ENCODE data around the gene ZNF48.
A peak's percentile ranks its signal among the peaks of the same experiment; 100 is the strongest.

ZNF48 gene

DNA sequence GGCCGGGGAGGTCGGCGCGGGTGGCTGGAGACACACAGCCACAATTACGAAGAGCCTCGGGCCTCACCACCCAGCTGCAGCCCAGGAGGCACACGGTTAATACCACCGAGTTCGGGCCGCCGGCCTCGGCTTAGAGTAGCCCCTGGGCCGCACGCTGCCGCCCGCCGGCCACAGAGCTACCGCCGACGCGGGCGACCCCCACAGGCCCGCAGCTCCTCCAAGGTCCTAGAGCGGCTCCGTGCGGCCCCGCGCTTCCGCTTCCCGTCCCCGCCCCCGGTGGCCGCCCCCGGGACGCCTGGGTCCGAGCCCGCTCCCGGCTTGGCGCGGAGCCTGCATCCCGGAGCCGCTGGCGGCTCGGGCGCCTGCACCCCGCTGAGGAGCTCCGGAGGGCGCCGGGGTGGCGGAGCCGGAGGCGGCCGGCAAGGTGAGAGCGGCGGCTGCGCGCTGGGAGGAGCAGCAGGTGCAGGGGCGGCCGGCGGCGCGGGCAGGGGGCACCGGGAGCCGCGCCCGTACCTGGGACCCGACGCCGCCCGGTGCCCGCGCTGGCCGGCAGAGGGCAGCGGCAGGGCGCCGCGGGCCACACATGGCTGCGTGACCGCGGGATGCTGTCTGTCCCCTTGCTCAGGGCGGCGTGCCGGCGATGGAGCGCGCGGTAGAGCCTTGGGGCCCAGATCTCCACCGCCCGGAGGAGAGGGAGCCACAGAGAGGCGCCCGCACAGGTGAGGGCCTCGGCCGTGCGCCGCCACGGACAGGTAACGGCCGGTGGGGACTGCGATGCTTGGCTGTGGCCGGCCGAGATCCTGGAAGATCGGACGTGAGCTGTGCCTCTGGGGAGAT is at the start of gene ZNF48:
ZNF48 (plus strand) TSS at position 266 of the 837 bp plus-strand sequence; CDS start at position 641, 375 bp downstream.
- DNase-seq, result peak; percentile 74 to 99 (median 90)
- intact Hi-C loops (cut with DNase I), result loop anchor here (1.0 to 5.0 kb wide), 3 partner anchors 12 to 48 kb away; partner anchors contain the start of gene ZNF771

DNA sequence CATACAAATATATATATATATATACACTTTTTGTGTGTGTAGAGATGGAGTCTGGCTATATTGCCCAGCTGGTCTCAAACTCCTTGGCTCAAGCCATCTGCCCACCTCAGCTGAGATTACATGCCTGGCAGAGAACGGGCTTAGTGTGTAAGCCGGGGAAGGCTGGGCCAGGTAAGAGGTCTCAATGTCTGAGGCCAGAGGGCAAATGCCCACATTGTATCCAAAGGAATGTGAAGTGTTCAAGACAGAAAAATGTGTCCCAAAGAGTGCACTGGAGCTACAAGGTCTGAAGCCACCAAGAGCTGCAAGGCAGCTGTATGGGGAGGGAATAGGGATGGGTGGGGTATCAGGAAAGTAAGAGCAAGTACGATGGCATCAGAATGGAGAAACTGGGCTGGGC is 48.9 kb upstream of the ZNF48 start:
- intact Hi-C loops (cut with DNase I), result loop anchor here (5.0 kb wide), 1 partner anchor 51 kb away; the partner anchor contains the start of gene ZNF48
- peak in 1 of 10 donors; percentile 7 for DNase-seq

DNA sequence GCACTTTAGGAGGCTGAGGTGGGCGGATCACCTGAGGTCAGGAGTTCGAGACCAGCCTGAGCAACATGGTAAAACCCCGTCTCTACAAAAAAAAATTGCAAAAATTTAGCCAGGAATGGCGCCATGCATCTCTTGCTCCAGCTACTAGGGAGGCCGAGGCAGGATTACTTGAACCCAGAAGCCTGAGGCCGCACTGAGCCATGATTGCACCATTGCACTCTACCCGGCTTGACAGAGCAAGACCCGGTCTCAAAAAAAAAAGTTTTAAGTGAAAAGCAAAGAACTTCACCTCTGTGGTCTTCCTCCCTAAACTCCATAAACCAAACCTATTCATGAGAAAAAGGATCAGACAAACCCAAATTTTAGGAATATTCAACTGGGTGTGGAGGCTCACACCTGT is 47.1 kb upstream of the ZNF48 start:
- intact Hi-C loops (cut with DNase I), result loop anchor here (5.0 kb wide), 1 partner anchor 49 kb away; the partner anchor contains the start of gene ZNF48
- DNase-seq, result peak in 1 of 10 donors; percentile 8

DNA sequence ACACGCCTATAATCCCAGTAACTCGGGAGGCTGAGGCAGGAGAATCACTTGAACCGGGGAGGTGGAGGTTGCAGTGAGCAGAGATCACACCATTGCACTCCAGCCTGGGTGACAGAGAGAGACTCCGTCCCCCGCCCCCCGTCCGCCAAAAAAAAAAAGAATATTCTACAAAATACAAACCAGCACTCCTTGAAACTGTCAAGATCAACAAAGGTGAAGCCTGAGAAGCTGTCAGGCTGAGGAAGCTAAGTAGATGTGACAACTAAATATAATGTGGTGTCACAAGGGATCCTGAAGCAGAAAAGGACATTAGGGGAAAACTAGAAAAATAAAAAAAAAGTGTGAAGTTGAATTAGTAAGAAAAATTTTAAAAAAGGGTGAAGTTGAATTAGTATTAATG is 46.3 kb upstream of the ZNF48 start:
- peak in 1 of 10 donors; percentile 19 for DNase-seq
- intact Hi-C loops (cut with DNase I), result loop anchor here (5.0 kb wide), 1 partner anchor 48 kb away; the partner anchor contains the start of gene ZNF48

DNA sequence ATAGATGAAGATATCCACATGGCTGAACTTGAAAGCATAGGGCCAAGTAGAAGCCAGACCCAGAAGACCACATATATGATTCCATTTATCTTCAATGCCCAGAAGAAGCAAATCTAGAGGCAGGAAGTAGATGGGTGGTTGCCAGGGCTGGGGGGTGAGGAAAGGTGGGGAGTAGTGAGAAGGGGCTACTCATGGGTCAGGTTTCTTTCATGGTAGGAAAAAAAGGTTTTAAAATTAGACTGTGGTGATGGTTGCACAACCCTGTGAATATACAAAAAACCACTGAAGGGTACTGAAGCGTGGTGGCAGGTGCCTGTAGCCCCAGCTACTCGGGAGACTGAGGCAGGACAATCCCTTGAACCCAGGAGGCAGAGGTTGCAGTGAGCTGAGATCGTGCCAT is 45.5 kb upstream of the ZNF48 start:
- peak in 2 of 10 donors; percentile 17 to 36 for DNase-seq

DNA sequence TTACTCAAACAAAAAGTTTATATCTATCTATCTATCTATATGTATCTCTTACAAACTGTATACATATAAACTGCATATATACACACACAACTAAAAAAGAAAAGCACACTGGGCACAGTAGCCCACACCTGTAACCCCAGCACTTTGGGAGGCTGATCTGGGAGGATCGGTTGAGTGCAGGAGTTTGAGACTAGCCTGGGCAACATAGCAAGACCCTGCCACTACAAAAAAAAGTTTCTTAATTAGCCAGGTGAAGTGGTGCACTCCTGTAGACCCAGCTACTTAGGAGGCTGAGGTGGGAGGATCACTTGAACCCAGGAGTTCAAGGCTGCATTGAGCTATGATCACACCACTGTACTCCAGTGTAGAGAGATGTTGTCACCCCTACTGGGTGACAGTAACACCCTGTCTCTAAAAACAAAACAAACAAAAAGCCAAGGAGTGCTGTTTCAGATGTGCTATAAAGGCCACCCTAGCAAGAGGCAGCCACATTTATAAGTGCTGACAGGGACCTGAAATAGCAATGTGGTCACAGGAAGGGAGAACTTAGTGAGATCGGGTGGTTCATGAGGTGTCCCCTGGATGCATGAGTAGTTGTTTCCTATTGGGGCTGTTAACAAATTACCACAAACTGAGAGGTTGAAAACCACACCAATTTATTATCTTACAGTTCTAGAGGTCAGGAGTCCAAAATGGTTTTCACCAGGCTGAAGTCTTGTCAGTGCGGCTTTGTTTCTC is 44.9 kb upstream of the ZNF48 start:
- intact Hi-C loops (cut with DNase I), result no loop called here
- peak in 2 of 10 donors; percentile 6 to 7 for DNase-seq

More for the DNA sequence above, 45.5 kb upstream of the ZNF48 start:
- intact Hi-C loops (cut with DNase I), result loop anchor here (5.0 kb wide), 1 partner anchor 48 kb away; the partner anchor contains the start of gene ZNF48

DNA sequence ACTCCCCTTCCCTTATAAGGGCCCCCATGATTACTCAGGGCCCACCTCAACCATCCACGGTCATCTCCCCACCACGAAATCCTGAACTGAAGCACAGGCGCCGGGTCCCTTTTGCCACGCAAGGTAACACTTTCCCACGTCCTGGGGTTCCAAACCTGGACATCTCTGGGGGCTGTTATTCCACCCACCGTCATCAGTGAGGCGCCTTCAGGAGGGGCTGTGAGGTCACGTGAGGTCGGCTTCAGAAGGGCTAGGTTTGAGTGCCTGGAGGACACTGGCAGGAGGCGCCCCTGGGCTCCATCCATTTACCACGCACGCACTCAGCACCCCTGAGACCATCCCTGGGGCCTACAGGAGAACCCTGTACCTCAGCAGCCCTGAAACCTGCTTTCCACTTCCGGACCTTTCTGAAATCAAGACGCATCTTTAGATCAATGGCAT is 44.2 kb upstream of the ZNF48 start:
- DNase-seq, result peak in 3 of 10 donors; percentile 42 to 50 (median 48)

DNA sequence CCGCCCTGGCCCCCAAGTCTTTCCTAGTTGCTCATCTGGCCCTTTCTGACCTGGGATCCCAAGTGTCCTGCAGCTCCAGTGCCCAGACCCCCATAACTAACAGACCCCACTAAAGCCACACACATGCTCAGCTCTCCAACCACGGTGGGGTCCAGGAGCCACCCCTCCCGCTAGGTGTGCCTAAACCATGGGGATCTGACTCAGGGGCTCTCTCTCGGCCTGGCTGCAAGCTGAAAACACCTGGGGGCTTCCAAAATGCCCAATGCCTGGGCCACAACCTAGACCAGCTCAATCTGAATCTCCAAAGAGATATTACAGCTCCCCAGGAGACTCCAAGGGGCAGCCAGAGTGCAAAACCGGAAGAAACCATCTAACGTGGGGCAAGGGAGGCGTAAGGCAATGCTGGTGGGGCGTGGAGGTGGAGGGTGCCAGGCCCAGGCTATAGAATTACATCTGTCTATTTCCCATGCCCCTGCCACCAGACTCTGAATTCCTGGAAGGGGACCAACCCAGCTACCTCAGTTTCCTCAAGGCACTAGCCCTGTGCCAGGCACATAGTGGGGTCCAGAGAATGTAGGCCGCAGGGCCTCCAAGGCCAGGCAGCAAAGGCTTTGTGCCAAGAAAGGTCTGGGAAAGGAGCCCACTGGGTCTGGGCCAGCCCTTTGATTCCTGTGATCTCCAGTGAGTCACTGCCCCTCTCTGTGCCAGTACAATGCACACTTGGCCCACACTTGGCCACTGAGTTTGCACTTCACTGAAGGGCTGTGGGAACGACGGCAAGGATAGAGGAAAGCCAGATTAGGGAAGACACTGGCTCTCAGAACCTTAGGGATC is 43.4 kb upstream of the ZNF48 start:
- DNase-seq, result peak; percentile 67 to 95 (median 76)
- intact Hi-C loops (cut with DNase I), result no loop called here

More for the DNA sequence above, 44.2 kb upstream of the ZNF48 start:
- intact Hi-C loops (cut with DNase I), result no loop called here

DNA sequence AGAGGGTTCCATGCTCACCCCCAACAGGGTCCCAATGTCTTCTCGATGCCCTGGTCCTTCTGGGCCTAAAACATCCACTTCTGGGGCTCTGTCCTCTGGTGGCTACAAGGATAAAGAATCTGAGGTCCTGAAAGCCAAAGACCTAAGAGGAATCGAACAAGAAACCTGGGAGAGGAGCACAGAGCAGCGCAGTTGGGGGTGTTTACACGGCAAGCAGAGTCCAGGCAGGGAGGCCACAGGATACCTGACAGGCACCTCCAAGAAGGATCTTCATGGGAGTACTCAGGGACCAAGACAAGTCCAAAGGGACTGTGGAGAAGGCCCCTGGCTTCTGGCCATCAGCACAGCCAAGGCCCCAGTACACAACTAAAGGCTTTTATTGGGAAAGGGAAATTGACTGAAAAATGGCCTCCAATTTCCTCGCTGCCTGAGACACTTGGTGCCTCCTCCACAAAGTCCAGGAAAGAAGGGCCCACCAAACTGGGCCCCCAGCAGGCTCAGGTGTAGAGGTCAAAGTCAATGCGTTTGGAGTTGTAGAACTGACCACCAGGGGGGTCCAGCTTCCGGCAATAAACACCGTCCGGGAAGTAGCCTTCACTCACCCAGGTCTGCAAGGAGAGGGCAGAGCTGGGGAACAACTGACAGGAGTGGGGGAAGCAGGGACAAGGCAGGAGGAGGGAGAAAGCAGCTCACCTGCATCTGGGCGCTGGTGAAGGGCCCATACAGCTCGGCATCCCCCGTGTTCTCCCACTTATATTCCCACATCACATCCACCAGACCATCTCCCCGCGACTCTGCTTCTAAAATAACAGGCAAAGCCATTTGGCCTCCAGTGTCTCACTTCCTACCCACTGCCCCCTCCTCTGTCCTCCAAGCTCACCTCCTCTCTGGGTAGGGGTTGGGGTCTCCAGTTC is 42.5 kb upstream of the ZNF48 start:
- intact Hi-C loops (cut with DNase I), result no loop called here
- peak in 3 of 10 donors; percentile 16 to 72 (median 33) for DNase-seq

DNA sequence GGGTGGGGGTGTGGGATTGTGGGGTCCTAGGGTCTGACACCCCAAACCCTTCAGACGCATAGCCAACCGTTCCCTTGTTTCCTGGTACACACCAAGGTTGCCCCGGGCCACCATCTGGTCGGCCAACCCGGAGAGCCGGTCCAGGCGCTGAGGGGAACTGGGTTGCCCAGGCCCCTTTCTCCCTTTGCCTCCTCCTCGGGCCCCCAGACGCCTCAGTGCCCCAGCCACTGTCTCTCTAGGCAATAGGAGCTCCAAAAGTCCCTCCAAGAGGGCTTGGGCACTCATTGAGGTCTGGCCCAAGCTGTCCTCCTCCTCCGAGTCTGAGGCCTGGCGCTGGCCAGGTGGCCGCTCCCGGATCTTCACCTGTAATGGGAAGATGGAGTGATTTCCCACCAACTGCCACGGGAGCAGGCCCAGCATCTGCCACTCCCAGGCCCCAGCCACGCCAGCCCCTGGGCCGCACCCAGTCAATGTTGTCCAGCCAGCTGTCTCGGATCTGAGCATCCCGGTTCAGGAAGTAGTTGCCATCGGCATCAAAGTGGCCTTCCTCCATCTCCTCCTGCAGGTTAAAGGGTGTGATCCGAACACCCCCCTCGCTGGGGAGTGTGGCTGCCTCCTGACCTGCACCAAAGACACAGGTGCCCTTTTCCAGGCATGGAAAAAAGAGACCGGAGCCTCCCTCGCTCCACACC is 41.6 kb upstream of the ZNF48 start:
- intact Hi-C loops (cut with DNase I), result no loop called here
- DNase-seq, result peak in 3 of 10 donors; percentile 65 to 73 (median 67)

DNA sequence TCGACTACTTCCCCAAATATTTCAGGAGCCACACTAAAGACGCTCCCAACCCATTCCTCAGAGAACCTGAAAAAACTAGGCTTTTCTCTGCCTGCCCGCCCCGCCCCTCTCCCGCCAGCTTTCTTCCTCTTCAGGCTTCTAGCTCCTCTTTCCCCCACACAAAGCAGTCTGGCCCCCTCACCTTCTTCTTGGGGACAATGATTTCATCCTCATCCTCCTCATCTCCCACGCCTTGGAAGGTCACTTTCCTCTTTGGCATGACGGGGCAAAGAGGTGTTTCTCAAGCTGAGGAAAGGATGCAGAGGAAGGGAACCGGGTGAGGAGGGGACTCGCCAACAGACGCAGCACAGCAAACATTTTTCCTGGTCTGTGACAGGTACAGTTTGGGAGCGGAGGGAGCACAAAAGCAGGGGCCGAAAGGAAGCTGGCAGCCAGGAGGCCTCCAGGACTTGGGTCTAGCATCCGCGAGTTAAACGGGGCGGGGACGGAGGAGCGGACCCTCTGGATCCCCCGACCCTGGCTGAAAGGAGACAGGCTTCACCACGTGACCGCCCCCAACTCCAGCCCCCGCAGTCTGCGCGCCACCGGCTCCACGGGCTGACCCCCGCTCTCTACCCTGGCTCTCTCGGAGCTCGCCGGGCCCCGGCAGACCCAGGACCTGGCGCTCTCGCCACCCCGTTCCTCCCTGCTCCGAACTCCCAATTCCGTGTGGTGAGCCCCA is 40.6 kb upstream of the ZNF48 start:
- DNase-seq, result peak in 3 of 10 donors; percentile 29 to 66 (median 45)
- intact Hi-C loops (cut with DNase I), result no loop called here

DNA sequence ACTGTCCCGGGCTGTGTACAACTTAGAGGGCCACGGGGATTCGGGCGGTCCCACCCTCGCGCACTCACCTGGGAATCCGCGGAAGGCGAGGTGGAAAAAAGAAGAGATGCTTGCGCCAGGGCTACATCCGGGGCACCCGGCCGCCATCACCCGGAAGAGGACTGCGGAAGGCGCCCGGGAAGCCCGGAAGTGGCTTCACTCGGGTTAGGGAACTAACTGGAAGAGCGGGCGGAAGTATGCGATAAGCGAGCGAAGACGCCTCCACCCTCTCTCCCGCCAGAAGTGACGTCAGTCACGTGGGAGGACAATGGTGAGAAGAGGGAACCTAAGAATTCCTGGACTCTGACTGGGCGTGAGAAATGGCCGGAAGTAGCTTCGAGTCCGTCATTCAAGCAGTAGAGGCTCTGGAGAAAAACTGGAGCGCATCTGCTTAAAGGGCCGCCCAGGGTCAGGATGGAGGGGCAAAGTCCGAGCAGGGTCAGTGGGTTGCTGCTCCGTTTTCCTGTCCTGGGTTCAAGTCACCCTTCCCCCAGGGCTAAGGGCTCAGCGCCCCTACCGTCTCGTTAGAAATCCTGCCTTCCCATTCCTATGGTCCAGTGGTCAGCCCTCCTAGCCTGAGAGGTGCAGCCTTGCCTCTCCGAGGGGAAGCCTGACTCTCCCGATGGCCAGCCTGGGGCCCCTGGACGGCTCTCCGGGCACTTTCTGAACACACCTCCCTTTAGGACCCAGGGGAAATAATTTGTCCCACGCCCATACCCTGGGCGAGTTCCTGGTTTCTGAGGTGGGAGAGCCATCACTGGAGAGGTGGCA is 39.9 kb upstream of the ZNF48 start, which contains the start of gene CD2BP2:
CD2BP2 (minus strand) TSS at position 165 of the 810 bp plus-strand sequence. CDS start 627 bp downstream, outside the sequence.
- intact Hi-C loops (cut with DNase I), result no loop called here
- peak; percentile 95 to 99 (median 96) for DNase-seq

DNA sequence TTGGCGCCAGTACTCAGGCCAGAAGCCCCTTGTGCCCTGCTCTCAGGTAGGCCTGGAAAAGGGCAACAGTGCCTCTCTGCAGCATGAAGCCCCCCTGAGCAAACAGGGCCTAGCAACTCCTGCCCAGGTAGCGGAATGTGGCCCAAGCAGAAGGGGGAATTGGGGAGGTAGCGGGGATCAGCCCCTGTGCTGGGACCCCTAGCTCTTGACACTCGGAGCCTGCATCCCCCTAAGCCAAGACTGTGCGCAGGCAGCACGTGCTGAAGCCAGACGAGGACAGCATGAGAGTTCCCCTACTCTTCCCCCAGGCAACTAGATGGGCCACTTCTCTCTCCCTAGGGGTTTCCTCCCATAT is 39.3 kb upstream of the ZNF48 start:
- intact Hi-C loops (cut with DNase I), result no loop called here
- DNase-seq, result peak in 1 of 10 donors; percentile 62

DNA sequence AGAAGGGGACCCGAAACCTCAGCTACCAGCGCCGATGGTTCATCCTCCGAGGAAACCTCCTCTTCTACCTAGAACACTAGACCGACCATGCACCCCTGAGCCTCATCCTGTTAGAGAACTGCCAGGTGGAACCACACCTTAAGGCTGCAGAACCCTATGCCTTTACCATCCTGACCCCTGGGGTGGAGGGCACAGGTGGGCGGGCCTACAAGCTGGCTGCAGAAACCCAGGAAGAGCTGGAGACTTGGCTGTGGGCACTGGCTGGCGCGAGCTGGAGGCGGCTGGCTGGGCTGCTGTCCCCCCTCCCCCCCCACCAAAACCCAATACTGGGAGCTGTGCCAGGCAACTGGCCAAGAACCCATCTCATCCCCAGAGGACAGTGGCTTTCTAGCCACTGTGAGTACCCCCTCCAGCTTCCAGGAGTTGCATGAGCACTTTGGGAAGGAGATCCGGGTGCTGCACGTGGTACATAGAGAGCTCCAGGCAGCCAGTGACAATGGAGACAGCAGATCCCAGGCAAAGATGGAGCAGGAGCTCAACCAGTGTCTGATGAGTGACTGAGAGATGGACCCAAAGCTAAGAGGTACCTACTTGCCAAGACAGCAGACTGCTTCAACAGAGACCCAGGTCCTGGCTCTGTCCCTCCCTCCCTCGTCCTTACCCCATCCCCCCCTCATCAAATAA is 38.7 kb upstream of the ZNF48 start:
- DNase-seq, result peak in 3 of 10 donors; percentile 43 to 68 (median 55)
- intact Hi-C loops (cut with DNase I), result no loop called here

DNA sequence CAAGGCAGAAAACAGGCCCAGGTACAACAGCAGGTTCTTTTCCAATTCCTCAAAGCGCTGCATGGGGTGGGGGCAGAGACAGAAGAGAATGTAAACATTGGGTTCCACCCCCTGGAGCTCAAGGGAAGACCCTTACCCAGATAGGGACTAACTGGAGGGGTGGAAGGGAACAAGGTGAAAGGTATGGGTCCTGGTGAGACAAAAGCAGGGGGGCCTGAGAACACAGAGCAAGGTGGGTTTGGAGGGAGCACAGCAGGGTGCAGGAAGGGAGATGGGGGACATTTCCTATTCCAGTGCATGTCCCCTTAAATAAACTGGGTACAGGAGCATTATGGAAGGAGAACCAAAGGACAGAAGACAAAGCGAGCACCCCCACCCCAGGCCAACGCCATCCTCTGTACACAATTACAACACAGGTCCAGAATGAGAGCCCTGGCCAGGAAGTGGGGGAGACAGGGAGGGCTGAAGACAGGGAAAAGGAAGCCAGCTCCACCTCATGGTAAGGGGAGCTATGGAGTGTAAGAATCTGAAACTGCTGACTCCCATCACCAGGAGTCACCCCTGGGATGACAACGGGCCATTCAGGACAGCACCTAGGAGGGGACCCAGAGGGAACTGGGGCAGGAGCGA is 38.0 kb upstream of the ZNF48 start:
- peak in 2 of 10 donors; percentile 22 to 33 for DNase-seq
- intact Hi-C loops (cut with DNase I), result no loop called here
